NK-92 (cell line): ENCODE data around the gene TTLL11.
"Not testable (repeated sequence)": the region's sequence is repeated elsewhere in the genome, so short reads cannot be mapped to it uniquely, and the experiment has no call there.

ENCODE experiments used
- DNase-seq: peaks from one replicate; lab custom pipeline; 2025; ENCODE audit not compliant: unreplicated experiment; lab: John Stamatoyannopoulos, UW

The TTLL11 gene

GRCh38 chr9:122085260-122085659 is 7.8 kb downstream of the TTLL11 start:
- no peak for DNase-seq

- no peak for DNase-seq
These were observed 9.0 kb downstream of the TTLL11 start for GRCh38 chr9:122084026-122084675.

GRCh38 chr9:122080986-122081385 is 12.1 kb downstream of the TTLL11 start:
- DNase-seq = no peak

- DNase-seq = no peak
These were observed 14.6 kb downstream of the TTLL11 start for GRCh38 chr9:122078557-122078956.

GRCh38 chr9:122076773-122077172 is 16.3 kb downstream of the TTLL11 start:
- DNase-seq = no peak

GRCh38 chr9:122076117-122076516 is 17.0 kb downstream of the TTLL11 start:
- DNase-seq = no peak

GRCh38 chr9:122075135-122076030 is 17.7 kb downstream of the TTLL11 start:
- no peak for DNase-seq

- no peak for DNase-seq
These were observed 21.4 kb downstream of the TTLL11 start for GRCh38 chr9:122071715-122072114.

- no peak for DNase-seq
These were observed 22.2 kb downstream of the TTLL11 start for GRCh38 chr9:122070728-122071515.

- not testable (repeated sequence) for DNase-seq
These were observed 26.4 kb downstream of the TTLL11 start for GRCh38 chr9:122066680-122067079.

- no peak for DNase-seq
These were observed 27.0 kb downstream of the TTLL11 start for GRCh38 chr9:122065923-122066629.

- no peak for DNase-seq
These were observed 32.6 kb downstream of the TTLL11 start for GRCh38 chr9:122060481-122060880.

GRCh38 chr9:122059955-122060324 is 33.2 kb downstream of the TTLL11 start:
- no peak for DNase-seq

GRCh38 chr9:122059214-122059954 is 33.7 kb downstream of the TTLL11 start:
- DNase-seq = no peak

GRCh38 chr9:122058709-122059108 is 34.4 kb downstream of the TTLL11 start:
- no peak for DNase-seq

GRCh38 chr9:122058051-122058450 is 35.1 kb downstream of the TTLL11 start:
- DNase-seq = no peak

GRCh38 chr9:122057211-122057610 is 35.9 kb downstream of the TTLL11 start:
- DNase-seq = no peak

- no peak for DNase-seq
These were observed 36.6 kb downstream of the TTLL11 start for GRCh38 chr9:122056484-122056883.

- no peak for DNase-seq
These were observed 37.4 kb downstream of the TTLL11 start for GRCh38 chr9:122055701-122056100.
